HG02973 (cell line): ENCODE measurements around the gene ARPC5.

Source experiments
- ATAC-seq: cut with Tn5 transposase; IDR thresholded peaks from one replicate; pipeline ENCODE4 v1.9.1; 2021; ENCODE audit warnings: moderate library complexity; ENCODE audit not compliant: unreplicated experiment

Gene ARPC5

DNA sequence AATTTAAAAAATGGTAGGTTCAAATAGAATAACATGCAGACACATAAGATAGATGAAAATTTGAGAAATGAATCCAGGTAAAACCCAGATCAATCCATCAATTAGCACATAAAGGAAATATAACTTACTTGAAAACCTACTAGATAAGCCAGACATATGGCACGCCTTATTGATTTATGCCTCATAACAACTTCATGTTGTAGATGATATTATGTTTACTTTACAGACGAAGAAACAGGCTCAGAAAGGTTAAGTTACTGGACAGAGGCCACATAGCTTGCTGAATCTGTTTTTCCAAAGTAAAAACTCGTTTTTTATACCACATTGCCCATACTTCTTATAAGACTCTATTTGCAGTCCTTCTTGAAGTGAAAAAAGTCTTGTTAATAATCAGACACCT, 23.2 kb downstream of the ARPC5 start:
- no peak for ATAC-seq

DNA sequence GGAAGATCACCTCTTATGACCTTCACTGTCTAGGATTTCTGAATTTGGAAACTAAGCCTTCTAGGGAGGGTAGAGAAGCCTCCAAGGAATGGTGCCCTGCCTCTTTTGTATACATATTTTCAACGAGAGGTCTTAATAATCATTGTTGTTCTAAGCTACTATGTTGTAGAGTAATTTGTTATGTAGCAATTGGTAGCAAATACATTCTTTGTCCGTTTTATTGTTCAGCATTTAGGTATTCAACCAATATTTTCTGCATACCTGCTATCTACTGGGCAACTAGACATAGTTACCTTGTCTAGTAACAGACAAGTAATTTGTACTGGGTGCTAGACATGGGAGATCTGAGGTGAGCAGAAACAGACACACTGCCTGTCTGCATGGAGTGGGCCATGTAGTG, 24.6 kb downstream of the ARPC5 start:
- no peak for ATAC-seq

DNA sequence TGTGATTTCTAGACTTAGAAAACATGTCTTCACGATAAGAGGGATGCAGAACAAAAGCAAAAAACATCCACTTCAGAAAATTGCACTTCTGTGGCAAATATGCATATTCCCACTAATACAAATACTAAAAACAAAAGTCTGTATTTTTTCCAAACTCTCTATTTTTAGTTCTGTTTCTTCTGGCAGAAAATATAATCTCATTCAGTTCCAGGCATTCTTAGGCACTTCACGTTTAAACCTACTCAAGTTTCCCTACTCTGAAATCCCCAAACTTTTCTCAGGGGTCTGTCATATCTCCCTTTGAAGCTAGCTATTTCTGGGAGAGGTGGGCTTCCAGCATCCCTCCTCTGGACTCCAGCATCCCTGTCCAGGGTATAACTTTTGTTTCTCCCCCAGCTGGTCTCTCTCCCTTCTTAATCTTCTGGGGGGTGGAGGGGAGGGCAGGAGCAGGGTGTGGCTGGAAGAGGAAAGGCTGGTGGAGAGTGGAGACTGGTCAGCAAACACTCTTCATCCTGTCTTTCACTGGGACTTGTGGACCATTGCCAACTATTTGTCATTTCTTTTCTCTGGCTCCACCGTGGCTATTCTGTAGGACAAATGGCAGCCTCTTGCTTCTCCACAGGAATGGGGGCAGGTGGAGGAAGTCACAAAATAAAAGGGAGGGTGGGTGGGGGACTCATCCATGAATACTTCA, 25.7 kb downstream of the ARPC5 start:
- no peak for ATAC-seq

DNA sequence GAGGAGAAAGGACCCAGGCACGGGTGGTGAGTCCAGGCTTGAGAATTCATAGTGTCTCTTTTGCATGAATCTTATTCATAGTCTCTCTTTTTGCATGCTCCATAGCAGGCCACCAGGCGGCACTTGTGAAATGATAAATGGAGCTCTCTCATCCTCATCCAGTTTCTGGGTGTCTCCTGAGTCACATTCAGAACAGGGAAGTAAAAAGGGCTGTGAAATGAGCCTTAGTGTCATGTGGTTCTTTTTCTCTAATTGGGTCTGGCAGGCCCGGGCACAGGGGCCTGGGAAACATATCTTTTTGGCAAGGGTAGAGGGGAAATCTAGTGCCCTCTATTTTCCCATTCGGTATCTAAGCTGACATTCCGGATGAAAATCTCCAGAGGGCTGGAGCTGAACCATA, 26.3 kb downstream of the ARPC5 start:
- ATAC-seq: no peak

DNA sequence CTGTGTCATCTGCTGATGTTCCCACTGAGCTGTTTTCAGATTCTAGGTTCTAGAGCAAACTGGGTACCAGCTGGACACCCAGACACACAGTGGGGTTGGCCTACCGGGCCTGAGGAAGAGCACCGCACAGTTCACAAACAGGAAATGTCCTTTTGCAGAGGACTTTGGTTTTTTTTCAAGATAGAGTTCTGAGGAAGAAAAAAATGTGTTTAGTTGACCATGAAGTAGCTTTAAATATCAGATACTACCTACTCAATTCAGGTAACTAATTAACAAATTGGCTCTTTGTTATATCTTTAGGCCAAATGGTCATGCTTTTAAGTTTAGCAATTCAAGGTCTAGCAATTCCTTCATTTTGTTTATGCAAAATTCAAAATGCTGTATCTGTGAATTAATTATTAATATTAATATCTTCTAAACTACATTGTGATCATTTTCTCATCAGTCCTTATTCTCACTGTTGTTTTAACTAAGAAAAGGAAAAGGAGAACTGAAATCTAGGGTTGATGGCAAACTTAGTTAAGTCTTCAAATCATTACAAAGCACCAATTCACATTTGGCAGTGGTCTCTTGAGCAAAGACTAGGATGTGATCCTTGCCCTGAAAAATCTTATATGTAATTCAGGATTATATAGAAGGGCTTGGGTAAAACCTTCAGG, 28.1 kb downstream of the ARPC5 start:
- ATAC-seq: peak; percentile 47

DNA sequence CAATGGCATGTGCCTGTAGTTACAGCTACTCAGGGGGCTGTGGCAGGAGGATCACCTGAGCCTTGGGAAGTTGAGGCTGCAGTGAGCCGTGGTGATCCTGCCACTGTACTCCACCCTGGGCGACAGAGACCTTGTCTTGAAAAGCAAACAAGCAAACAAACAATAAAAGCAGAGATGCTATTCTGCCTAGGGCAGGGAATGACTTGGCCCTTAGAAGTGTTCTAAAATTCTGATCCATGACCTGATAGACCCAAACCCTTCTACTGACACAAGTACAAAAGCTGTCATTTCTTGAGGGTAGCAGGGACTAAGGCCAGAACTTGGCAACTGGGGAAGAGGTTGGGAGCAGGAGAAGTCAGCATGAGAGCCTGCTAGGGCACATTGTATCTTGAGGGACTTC, 29.7 kb downstream of the ARPC5 start:
- ATAC-seq: no peak

DNA sequence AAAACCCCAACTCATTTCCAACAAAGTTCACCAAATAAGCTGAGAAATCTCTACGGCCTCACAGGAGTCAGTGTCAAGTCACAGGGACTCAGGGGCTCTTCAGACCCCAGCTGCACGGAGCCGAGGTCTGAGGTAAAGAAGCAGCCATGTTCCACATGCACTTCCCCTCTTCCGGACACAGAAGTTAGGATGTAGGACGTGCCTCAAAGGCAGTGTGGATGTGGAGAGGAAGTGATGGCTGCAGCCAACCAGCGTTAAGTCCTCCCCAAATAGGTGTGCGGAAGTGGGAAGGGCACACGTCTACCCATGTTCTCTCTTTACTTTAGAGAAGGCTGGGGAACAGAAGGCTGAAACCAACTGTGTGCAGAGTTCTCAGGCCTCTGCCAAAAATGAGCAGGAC, 30.8 kb downstream of the ARPC5 start:
- no peak for ATAC-seq

DNA sequence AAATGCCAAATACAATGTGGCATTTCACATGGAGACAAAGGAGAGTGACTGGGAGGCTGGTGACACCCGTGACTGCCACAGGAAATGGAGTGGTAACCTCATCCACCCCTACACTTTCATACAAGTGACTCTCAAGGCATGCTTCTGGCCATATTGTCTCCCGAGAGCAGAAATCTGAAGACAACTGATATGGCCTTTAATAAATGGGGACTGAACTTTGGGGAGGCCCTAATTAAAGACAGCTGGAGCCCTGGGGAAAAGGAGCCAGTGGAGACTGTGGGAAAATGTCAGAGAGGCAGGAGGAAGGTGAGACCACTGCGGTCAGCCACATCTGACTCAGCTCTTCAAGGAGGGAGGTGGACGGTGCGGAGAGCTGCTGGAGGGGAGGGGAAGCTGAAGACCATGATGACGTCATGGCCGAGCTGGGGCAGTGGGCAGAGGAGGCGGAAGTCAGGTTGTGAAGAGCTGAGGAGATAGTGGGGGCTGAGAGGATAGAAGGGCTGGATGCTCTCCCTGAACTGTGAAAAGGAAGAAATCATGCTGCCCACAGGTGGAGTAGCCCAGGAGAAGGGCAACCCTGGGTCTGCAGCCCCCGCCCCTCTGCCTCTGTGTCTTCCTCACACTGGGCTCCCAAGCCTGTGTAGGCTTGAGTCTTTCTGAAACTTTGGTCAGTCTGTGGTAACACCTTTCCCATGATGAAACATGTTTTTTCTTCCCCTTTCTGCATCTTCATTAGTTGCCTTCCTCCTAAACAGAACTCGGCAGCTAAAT, 31.4 kb downstream of the ARPC5 start:
- no peak for ATAC-seq

DNA sequence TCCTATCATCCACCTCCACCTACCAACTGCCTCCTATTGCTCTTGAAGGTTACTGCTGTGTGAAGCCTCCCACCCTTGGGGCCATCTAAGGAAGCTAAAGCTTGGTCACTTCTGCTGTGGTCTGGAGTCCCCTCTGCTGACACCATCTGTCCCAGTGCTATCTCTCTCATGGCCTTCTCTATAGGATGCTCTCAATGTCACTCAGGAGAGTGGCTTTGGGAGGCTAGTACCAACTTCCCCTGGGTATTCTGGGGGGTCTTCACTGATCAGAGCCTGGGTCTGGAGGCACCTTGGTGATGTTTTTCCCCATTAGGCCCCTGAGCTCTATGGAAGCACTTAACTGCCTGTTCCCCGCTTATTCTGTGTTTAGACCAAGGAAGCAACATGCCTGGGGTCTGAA, 33.1 kb downstream of the ARPC5 start:
- ATAC-seq: no peak

DNA sequence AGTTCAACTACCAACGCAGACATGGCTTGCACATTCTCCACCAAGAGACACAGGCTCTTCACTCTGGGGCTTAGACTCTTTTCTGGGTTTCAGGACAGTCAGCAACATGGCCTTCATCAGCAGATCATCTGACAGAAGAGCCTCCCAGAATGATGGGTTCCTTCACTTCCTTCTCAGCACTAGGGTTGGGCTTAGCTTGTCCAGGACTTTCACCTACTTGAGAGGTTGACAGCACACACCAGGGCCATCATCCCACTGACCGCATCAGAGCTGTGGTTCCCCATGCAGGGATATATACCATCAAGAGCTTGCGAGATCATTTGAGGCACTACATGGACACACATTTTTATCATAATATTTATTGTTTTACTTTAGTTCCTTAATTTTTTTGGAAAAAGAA, 34.9 kb downstream of the ARPC5 start:
- ATAC-seq: no peak

DNA sequence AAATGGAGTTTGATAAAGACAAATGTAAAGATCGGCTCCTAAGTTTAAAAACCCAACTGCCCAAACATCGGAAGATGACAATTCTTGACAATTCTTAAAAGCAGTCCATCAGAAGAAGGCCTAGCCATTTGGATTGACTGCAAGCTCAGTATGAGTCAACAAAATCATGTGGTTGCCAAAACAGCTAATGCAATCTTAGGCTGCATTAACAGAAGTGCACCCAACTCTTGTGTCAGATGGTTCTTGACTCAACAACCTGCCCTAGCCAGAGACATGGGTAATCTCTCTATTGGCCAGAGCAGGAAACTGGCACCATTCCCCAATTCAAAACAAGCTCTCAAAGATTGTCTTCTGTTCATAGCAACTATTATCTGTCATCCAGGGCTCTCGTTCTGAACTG, 35.4 kb downstream of the ARPC5 start:
- no peak for ATAC-seq

DNA sequence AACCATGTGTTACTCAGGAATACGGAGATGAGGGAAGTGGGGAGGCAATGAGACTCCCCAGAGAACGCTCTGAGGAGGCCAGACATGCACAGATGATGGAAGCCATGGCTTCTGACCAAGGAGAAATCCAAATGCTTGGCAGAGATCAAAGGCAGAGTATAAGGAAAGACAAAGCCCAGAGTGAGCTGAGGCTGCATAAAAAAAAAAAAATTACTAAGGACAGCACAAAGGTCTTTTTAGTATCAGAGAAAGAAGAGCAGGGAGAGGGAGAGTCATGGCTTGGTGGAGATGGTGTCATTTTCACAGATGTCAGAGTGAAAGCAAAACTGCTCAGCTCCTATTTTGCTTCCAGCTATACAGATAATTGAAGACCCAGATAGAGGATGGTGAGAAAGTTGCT, 37.2 kb downstream of the ARPC5 start:
- peak; percentile 78 for ATAC-seq

DNA sequence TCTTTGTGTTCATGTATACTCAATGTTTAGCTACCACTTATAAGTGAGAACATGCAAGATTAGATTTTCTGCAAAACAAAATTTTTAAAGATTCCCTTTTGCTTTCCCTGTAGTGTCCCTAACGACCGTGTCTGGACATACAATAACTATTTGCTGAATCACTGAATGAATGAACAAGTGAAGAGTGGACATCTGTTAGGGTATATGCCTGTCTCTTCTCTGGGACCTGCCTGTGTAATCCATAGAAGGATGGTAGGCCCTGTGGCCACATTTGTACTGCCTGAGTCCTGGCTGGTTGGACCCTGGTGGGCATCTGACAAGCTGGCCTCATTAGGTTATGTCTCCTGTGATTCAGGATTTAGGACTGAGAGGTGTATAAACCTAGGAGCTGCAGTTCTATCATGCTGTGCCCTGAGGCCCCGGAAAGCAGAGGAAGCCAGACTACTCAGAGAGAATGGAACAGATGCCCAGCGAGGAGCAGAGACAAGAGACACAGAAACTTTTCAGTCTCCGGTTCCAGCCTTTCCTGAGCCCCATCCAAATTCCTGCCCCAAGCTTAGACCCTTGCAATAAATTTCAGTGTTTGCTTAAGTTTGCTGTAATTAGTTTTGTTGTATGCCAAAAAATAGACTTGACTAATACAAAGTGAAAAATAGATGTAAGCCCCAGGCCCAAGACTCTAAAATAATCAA, 37.8 kb downstream of the ARPC5 start:
- no peak for ATAC-seq

DNA sequence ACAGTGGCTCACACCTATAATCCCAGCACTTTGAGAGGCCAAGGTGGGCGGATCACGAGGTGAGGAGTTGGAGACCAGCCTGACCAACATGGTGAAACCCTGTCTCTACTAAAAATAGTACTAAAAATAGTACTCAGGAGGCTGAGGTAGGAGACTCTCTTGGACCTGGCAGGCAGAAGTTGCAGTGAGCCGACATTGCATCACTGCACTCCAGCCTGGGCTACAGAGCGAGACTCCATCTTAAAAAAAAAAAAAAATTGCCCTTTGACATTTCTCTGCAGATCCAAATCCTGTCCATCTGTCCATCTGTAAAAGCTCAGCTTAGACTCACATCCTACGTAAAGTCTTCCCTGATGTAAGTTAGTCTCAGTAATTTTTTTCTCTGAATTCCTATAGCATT, 39.1 kb downstream of the ARPC5 start:
- ATAC-seq: no peak

DNA sequence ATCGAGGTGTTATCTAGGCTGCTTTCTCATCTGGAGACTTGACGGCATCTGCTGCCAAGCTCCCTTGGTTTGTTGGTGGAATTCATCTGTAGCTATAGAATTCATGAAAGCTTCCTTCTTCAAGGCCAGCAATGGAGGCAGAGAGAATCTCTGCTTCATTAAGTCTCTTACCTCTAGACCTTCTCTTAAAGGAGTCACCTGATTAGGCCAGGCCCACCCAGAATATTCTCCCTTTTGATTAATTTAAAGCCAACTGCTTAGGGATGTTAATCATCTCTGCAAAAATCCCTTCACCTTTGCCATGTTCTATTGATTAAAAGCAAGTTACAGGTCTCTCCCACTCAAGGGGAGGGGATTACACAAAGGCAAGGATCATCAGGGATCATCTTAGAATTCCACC, 40.0 kb downstream of the ARPC5 start:
- ATAC-seq: no peak

DNA sequence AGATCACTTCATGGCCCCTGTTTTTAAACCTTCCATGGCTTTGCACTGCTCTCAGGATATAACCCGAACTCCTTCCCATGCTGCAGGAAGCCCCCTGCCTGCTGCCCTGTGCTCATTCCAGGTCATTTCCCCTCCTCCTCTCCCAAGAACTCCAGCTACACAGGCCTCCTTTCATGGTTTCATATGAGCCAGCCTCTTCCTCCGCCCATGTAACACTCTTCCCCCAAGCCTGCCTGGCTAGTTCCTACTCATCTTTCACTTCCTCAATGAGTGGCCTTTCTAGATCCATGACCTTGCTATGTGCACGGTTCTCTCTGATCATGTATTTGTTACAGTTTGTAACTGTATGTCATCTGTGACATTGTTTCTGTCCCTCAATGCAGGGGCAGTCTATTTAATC, 42.2 kb downstream of the ARPC5 start:
- peak; percentile 51 for ATAC-seq

DNA sequence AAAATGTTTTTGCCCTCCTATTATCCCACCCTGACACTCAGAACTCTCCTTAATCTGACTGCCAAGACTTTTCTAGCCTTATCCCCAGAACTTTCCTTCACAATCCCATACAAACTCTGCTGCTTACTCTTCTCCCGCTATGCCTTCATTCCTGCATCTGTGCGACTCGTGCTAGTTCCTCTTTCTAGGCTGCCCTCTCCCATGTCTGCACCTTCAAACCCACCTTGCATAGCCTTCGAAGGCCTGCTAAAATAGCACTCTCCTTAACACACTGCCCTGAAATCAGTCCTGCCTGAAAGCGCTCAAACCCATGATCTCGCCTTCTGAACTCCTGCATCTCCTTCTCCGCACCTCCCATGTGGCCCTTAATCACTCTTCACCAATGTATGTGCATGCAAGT, 42.9 kb downstream of the ARPC5 start:
- no peak for ATAC-seq

DNA sequence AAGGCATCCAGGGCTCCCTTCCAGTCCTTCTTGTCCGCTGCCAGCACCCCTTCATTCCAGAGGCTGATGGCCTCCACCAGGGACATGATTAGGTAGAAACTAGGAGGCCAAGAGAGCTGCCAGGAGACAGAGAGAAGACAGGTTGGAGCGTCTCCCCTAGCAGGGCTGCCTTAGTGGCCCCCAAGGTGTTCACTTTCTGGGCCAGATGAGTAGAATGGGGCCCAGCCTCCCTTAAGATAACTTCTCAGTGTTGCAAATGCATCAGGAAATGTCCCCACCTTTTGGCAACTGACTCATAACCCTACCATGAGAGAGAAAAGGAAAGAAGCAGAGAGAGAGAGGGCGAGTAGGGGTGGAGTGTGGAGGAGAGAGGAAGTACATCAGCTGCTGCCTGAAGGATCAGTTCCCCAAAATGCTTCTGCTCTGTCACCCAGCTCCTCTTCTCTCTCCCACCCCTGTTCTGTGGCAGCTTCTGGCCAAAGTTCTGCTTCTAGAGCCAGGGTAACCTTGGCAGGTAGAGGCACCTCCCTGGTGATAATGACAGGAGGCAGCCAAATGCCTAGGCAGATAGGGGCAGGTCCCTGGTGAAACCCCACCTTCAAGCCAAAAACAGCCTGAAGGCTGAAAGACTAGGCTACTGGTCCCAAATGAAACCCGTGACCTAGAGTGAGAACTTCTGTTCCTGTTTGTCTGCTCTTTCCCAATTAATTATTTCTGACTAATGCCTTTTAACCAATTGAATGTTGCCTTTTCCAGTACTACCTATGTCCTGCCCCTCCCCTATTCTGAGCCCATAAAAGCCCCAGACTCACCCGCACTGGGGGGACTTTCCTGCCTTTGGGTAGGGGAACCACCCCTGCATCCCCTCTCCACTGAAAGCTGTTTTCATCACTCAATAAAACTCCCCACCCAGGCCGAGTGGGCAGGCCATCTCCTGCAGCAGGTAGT, 45.1 kb downstream of the ARPC5 start, which contains the start of gene NCF2:
Gene NCF2 (minus strand): TSS at position 216 of the 948 bp plus-strand sequence. CDS start 130 bp downstream, at position 86.
- ATAC-seq: peak; percentile 83

DNA sequence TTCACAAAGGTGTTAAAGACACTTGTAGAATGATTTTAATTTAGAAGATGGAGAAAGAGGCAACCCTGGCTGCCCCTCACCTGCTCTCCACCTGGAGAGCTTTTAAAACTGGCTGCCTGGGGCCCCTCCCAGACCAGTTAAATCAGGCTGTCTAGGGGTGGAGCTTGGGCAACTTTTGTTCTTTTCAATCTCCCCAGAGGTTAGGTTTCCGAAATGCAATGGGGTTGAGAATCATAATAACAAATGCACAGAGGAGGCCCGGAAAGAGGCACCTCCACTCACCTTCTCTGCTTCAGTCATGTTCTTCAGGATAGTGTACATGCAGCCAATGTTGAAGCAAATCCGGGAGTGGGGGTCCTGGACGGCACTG, 45.7 kb downstream of the ARPC5 start:
- ATAC-seq: no peak

DNA sequence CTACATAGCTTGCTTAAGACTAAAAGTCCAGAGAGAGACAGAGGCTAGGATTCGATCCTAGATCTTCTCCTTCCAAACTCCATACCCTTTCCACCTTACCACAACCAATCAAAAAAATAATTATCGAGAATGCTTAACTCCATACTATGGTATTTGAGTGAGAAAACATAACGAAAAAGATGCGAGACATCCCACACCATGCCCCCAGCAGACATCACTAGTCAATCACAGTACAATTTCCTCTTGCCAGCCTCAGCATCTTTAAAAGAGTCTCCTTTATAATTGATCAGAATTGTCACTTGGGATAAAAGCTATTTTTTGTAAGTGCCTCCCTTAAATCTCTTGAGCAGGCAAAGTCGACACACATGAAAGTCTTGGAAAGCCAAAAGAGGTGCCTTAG, 46.2 kb downstream of the ARPC5 start:
- no peak for ATAC-seq
